Osteocyte (in vitro differentiated cells): Measurements from ENCODE around the gene ATP9A. TPM values are rescaled to one million over a fixed set of nuclear protein-coding genes. Genes with fewer than 3 reads are reported as not detected.

ENCODE experiments used
- DNase-seq: peaks from one replicate; pipeline ENCODE4 v3.0.0; 2021; ENCODE audit warnings: mixed read lengths; ENCODE audit not compliant: unreplicated experiment; ENCODE audit errors: extremely low spot score
- H3K27ac Mint-ChIP-seq: one replicate; pipeline ENCODE4 v1.8.0; 2021; ENCODE audit warnings: mild to moderate bottlenecking, mixed read lengths; ENCODE audit not compliant: unreplicated experiment
- H3K27me3 Mint-ChIP-seq: one replicate; pipeline ENCODE4 v1.8.0; 2021; ENCODE audit warnings: mixed read lengths; ENCODE audit not compliant: unreplicated experiment
- H3K36me3 Mint-ChIP-seq: one replicate; pipeline ENCODE4 v1.8.0; 2021; ENCODE audit warnings: mixed read lengths; ENCODE audit not compliant: unreplicated experiment
- H3K4me1 Mint-ChIP-seq: one replicate; pipeline ENCODE4 v1.8.0; 2021; ENCODE audit warnings: mixed read lengths; ENCODE audit not compliant: unreplicated experiment
- H3K4me3 Mint-ChIP-seq: one replicate; pipeline ENCODE4 v1.8.0; 2021; ENCODE audit warnings: mild to moderate bottlenecking, moderate library complexity, mixed read lengths; ENCODE audit not compliant: unreplicated experiment
- H3K9me3 Mint-ChIP-seq: one replicate; pipeline ENCODE4 v1.8.0; 2021; ENCODE audit warnings: mixed read lengths; ENCODE audit not compliant: unreplicated experiment
- total RNA-seq: library from RNA; stranded (reverse); gene quantifications from 2 replicates; pipeline ENCODE4 v1.2.1, GENCODE V29; 2021
- TF ChIP-seq, protein P1 (sequence below): fragments of 200-600 bp; sonication (generic); IDR thresholded peaks from 2 replicates; pipeline ENCODE4 v1.5.0; 2021; ENCODE audit warnings: antibody characterized with exemption, mild to moderate bottlenecking, moderate library complexity

Gene ATP9A
- total RNA-seq, 1 donor from 2014 or later: 58.4 TPM

- Mint-ChIP-seq H3K4me3 (no peak overlapping the region), H3K9me3 (peaks cover 8% of the 10 kb centered on the region), H3K4me1 (peaks cover 11% of the 10 kb centered on the region), H3K36me3 (no peaks in the 10 kb centered on the region), H3K27me3 (no peaks in the 10 kb centered on the region), H3K27ac (no peak overlapping the region)
- TF ChIP-seq, protein P1, sequence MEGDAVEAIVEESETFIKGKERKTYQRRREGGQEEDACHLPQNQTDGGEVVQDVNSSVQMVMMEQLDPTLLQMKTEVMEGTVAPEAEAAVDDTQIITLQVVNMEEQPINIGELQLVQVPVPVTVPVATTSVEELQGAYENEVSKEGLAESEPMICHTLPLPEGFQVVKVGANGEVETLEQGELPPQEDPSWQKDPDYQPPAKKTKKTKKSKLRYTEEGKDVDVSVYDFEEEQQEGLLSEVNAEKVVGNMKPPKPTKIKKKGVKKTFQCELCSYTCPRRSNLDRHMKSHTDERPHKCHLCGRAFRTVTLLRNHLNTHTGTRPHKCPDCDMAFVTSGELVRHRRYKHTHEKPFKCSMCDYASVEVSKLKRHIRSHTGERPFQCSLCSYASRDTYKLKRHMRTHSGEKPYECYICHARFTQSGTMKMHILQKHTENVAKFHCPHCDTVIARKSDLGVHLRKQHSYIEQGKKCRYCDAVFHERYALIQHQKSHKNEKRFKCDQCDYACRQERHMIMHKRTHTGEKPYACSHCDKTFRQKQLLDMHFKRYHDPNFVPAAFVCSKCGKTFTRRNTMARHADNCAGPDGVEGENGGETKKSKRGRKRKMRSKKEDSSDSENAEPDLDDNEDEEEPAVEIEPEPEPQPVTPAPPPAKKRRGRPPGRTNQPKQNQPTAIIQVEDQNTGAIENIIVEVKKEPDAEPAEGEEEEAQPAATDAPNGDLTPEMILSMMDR: no peak
- no peak for DNase-seq
Measured at GRCh38 chr20:51578145-51578459, 190.1 kb downstream of the ATP9A start.

DNA sequence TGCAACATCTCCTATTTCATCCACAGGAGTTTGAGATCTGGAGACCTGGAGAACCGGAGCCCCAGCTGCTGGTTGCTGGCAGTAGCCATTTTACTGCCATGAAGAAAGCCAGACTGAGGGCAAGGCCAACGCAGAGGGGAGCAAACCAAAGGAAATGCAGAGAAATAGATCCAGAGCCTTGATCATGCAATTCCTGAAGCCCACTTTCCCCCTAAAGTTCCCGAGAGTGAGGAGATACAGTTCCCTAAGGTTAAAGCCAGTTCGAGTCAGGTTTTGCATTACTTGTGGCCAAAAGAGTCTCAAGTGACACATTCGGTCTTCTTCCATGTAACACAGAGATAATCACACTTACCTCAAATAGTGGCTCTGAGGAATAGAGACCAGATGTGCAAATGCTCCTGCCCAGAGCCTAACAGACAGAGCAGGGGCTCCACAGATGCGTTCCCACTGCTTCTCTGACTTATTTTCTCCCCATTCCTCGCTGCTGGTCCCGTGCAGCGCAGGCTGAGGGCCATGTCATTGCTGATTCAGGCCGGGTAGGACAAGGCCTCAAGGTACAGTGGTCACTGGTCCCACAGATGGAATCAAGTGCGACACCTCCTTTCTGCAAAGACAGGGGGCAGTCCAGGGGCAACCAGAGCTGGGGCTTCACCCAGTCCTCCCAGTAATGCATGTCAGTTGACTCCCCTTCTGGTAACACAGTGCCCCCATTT is 190.6 kb downstream of the ATP9A start:
- no peak overlapping the region for H3K4me3 Mint-ChIP-seq
- no peak for DNase-seq
- no peaks in the 10 kb centered on the region for H3K36me3 Mint-ChIP-seq
- H3K27ac Mint-ChIP-seq: no peak overlapping the region
- H3K9me3 Mint-ChIP-seq: peaks cover 8% of the 10 kb centered on the region
- TF ChIP-seq, protein P1: no peak
- no peaks in the 10 kb centered on the region for H3K27me3 Mint-ChIP-seq
- peaks cover 11% of the 10 kb centered on the region for H3K4me1 Mint-ChIP-seq

- Mint-ChIP-seq H3K4me1 (peaks cover 11% of the 10 kb centered on the region), H3K4me3 (no peak overlapping the region), H3K9me3 (peaks cover 8% of the 10 kb centered on the region), H3K27me3 (no peaks in the 10 kb centered on the region), H3K27ac (no peak overlapping the region), H3K36me3 (no peaks in the 10 kb centered on the region)
- TF ChIP-seq, protein P1: no peak
- no peak for DNase-seq
Measured at GRCh38 chr20:51575486-51575885, 192.7 kb downstream of the ATP9A start.

GRCh38 chr20:51574248-51575033 is 193.7 kb downstream of the ATP9A start:
- TF ChIP-seq, protein P1: no peak

GRCh38 chr20:51573576-51574243 is 194.5 kb downstream of the ATP9A start:
- no peak for DNase-seq
- TF ChIP-seq, protein P1: no peak
- H3K4me3 Mint-ChIP-seq: no peak overlapping the region
- H3K9me3 Mint-ChIP-seq: peaks cover 8% of the 10 kb centered on the region
- no peaks in the 10 kb centered on the region for H3K27me3 Mint-ChIP-seq
- peaks cover 2% of the 10 kb centered on the region for H3K36me3 Mint-ChIP-seq
- no peaks in the 10 kb centered on the region for H3K4me1 Mint-ChIP-seq
- H3K27ac Mint-ChIP-seq: no peak overlapping the region

More at GRCh38 chr20:51574248-51575033, 193.7 kb downstream of the ATP9A start:
- peaks cover under 1% of the 10 kb centered on the region for H3K36me3 Mint-ChIP-seq
- no peaks in the 10 kb centered on the region for H3K27me3 Mint-ChIP-seq
- H3K27ac Mint-ChIP-seq: no peak overlapping the region
- no peak overlapping the region for H3K4me3 Mint-ChIP-seq
- no peak for DNase-seq
- H3K4me1 Mint-ChIP-seq: peaks cover 6% of the 10 kb centered on the region
- peaks cover 8% of the 10 kb centered on the region for H3K9me3 Mint-ChIP-seq
